GM23338 (cell line): ENCODE data around the gene ANKH.

Source experiments
- CREB1 ChIP-seq: fragments of 250-450 bp; sonication (Bioruptor Pico); IDR thresholded peaks from 2 replicates; pipeline ENCODE4 v1.5.0; 2020; ENCODE audit warnings: low read depth, mild to moderate bottlenecking, moderate library complexity
- CTCF ChIP-seq, 2 experiments: fragments of 200-600 bp in 1 of 2; sonication (generic) in 1 of 2; conservative IDR thresholded peaks; 2 replicates each; pipeline versions ENCODE4 v1.5.1 to v1.6.1; 2016 to 2017; ENCODE audit warnings: antibody characterized with exemption in 2 of 2, low read depth in 2 of 2, mild to moderate bottlenecking in 2 of 2, moderate library complexity in 1 of 2
- REST ChIP-seq: IDR thresholded peaks from one replicate; pipeline ENCODE4 v1.6.1; 2018; ENCODE audit warnings: antibody characterized with exemption; ENCODE audit not compliant: unreplicated experiment

- TF ChIP-seq CTCF (conservative IDR thresholded peaks at IDR 0.05; ENCODE audit: low read depth in 2 of 2) (no peak), CREB1 (CRISPR knock-in tag) (no peak), REST (no peak)
Observed at GRCh38 chr5:14753292-14753691, 118.3 kb downstream of the ANKH start.
